Neural cell (in vitro differentiated cells): ENCODE measurements around the gene MINAR1. TPM values are rescaled to one million over a fixed set of nuclear protein-coding genes. Genes with fewer than 3 reads are reported as not detected.

Experiments
- H2AFZ ChIP-seq: fragments of 200-600, 300-800 bp; sonication (generic), shearing (Covaris generic); 2 replicates; pipeline ENCODE4 v1.6.0; 2014; ENCODE audit warnings: low read depth, mild to moderate bottlenecking, antibody characterized with exemption, low read length, moderate library complexity
- H3F3A ChIP-seq: fragments of 200-600 bp; shearing (Covaris generic); 2 replicates; pipeline ENCODE4 v1.6.1; 2016; ENCODE audit warnings: mild to moderate bottlenecking, moderate library complexity, mixed read lengths, antibody characterized with exemption, low read length; ENCODE audit not compliant: insufficient read depth, poor library complexity, severe bottlenecking
- H3K27ac ChIP-seq: fragments of 200-600, 300-800 bp; sonication (generic), shearing (Covaris generic); 2 replicates; pipeline ENCODE4 v1.5.1; 2014; ENCODE audit warnings: mild to moderate bottlenecking, low read length, moderate library complexity
- H3K27me3 ChIP-seq: fragments of 300-800, 200-600 bp; sonication (generic), shearing (Covaris generic); 2 replicates; pipeline ENCODE4 v1.6.0; 2014; ENCODE audit warnings: mild to moderate bottlenecking, low read depth, low read length, moderate library complexity; ENCODE audit not compliant: insufficient read depth
- H3K36me3 ChIP-seq: fragments of 300-800, 200-600 bp; sonication (generic), shearing (Covaris generic); 2 replicates; pipeline ENCODE4 v1.5.1; 2014; ENCODE audit warnings: mild to moderate bottlenecking, antibody characterized with exemption, low read length, moderate library complexity; ENCODE audit not compliant: insufficient read depth
- H3K4me2 ChIP-seq: fragments of 300-800, 200-600 bp; sonication (generic), shearing (Covaris generic); 2 replicates; pipeline ENCODE4 v1.6.0; 2014; ENCODE audit warnings: mild to moderate bottlenecking, low read length
- H3K4me3 ChIP-seq: fragments of 300-800, 200-600 bp; sonication (generic), shearing (Covaris generic); 2 replicates; pipeline ENCODE4 v1.5.1; 2014; ENCODE audit warnings: mild to moderate bottlenecking, low read length, moderate library complexity
- H3K79me2 ChIP-seq: fragments of 200-600 bp; shearing (Covaris generic); replicated peaks from 2 replicates; pipeline ENCODE4 v1.6.0; 2014; ENCODE audit warnings: mild to moderate bottlenecking, low read length, moderate library complexity; ENCODE audit not compliant: insufficient read depth
- H3K9ac ChIP-seq: fragments of 300-800, 200-600 bp; sonication (generic), shearing (Covaris generic); 2 replicates; pipeline ENCODE4 v1.6.1; 2016; ENCODE audit warnings: mild to moderate bottlenecking, low read length, mixed read lengths
- H3K9me2 ChIP-seq: fragments of 200-600 bp; shearing (Covaris generic); 2 replicates; pipeline ENCODE4 v1.6.1; 2016; ENCODE audit warnings: mild to moderate bottlenecking, low read length, mixed read lengths; ENCODE audit not compliant: insufficient read depth
- H3K9me3 ChIP-seq: fragments of 200-600, 300-800 bp; sonication (generic), shearing (Covaris generic); 2 replicates; pipeline ENCODE4 v1.6.1; 2016; ENCODE audit warnings: mild to moderate bottlenecking, mixed run types, low read length, moderate library complexity, mixed read lengths
- H4K20me1 ChIP-seq: fragments of 200-600 bp; shearing (Covaris generic); 2 replicates; pipeline ENCODE4 v1.6.1; 2016; ENCODE audit warnings: mild to moderate bottlenecking, mixed run types; ENCODE audit not compliant: insufficient read depth
- EP300 ChIP-seq: fragments of 450-650 bp; conservative IDR thresholded peaks from 2 replicates; pipeline ENCODE4 v1.6.1; 2014; ENCODE audit warnings: antibody characterized with exemption, mild to moderate bottlenecking, moderate library complexity; ENCODE audit not compliant: poor library complexity, severe bottlenecking
- EZH2 ChIP-seq: fragments of 200-600, 300-800 bp; shearing (Covaris generic), sonication (generic); IDR thresholded peaks from 2 replicates; pipeline ENCODE4 v1.6.1; 2014; ENCODE audit warnings: antibody characterized with exemption, low read length, borderline replicate concordance, mild to moderate bottlenecking; ENCODE audit not compliant: insufficient read depth, poor library complexity, severe bottlenecking
- MXI1 ChIP-seq: fragments of 450-650 bp; conservative IDR thresholded peaks from 2 replicates; pipeline ENCODE4 v1.6.1; 2014; ENCODE audit warnings: antibody characterized with exemption, mild to moderate bottlenecking; ENCODE audit not compliant: poor library complexity, severe bottlenecking
- POLR2AphosphoS5 ChIP-seq: IDR thresholded peaks from 2 replicates; pipeline ENCODE4 v1.6.1; 2012
- RAD21 ChIP-seq: fragments of 450-650 bp; conservative IDR thresholded peaks from 2 replicates; pipeline ENCODE4 v1.6.1; 2014; ENCODE audit warnings: antibody characterized with exemption, mild to moderate bottlenecking, moderate library complexity
- SMC3 ChIP-seq: fragments of 450-650 bp; conservative IDR thresholded peaks from 2 replicates; pipeline ENCODE4 v1.6.1; 2014; ENCODE audit warnings: antibody characterized with exemption, mild to moderate bottlenecking, moderate library complexity; ENCODE audit not compliant: poor library complexity
- TAF1 ChIP-seq: IDR thresholded peaks from 2 replicates; pipeline ENCODE4 v1.6.1; 2012; ENCODE audit warnings: low read depth
- polyA plus RNA-seq: library from polyadenylated mRNA; depleted of rRNA; stranded (reverse); fragments of >200 nt; gene quantifications from 2 replicates; pipeline ENCODE4 v1.2.3, GENCODE V29; 2014
- TF ChIP-seq, protein P1 (sequence below): IDR thresholded peaks from 2 replicates; pipeline ENCODE4 v1.6.1; 2012; ENCODE audit warnings: borderline replicate concordance
- TF ChIP-seq, protein P2 (sequence below): fragments of 450-650 bp; IDR thresholded peaks from 2 replicates; pipeline ENCODE4 v1.5.1; 2014; ENCODE audit warnings: antibody characterized with exemption, mild to moderate bottlenecking, moderate library complexity; ENCODE audit not compliant: poor library complexity, severe bottlenecking

MINAR1 gene
- polyA plus RNA-seq, 1 donor from 2014 or later: 3.1 TPM

DNA sequence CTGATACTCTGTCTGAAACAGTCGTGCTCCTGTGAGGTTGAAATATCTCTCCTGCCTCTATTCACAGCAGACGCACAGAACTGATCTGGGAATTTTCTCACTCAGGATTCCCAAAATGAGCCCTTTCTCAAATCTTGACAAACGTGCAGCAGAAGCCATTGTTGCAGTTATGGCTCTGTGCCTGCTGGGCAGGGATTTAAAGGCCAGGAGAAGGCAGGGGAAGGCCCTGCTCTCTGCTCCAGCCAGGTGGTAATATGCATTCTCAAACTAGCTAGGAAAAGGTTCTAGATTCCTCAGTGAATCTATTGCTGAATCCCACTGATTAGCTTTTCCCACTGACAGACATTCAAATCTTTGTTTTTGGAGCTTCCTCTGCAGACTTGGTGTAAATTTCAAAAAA is 2.2 kb downstream of the MINAR1 start:
- no peak for TF ChIP-seq EZH2
- TF ChIP-seq, protein P1, sequence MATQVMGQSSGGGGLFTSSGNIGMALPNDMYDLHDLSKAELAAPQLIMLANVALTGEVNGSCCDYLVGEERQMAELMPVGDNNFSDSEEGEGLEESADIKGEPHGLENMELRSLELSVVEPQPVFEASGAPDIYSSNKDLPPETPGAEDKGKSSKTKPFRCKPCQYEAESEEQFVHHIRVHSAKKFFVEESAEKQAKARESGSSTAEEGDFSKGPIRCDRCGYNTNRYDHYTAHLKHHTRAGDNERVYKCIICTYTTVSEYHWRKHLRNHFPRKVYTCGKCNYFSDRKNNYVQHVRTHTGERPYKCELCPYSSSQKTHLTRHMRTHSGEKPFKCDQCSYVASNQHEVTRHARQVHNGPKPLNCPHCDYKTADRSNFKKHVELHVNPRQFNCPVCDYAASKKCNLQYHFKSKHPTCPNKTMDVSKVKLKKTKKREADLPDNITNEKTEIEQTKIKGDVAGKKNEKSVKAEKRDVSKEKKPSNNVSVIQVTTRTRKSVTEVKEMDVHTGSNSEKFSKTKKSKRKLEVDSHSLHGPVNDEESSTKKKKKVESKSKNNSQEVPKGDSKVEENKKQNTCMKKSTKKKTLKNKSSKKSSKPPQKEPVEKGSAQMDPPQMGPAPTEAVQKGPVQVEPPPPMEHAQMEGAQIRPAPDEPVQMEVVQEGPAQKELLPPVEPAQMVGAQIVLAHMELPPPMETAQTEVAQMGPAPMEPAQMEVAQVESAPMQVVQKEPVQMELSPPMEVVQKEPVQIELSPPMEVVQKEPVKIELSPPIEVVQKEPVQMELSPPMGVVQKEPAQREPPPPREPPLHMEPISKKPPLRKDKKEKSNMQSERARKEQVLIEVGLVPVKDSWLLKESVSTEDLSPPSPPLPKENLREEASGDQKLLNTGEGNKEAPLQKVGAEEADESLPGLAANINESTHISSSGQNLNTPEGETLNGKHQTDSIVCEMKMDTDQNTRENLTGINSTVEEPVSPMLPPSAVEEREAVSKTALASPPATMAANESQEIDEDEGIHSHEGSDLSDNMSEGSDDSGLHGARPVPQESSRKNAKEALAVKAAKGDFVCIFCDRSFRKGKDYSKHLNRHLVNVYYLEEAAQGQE: no peak
- TF ChIP-seq RAD21: no peak
- no peak for TF ChIP-seq EP300
- no peak for TF ChIP-seq TAF1
- no peak for TF ChIP-seq SMC3
- no peak for TF ChIP-seq MXI1
- no peak for TF ChIP-seq POLR2AphosphoS5
- TF ChIP-seq, protein P2, sequence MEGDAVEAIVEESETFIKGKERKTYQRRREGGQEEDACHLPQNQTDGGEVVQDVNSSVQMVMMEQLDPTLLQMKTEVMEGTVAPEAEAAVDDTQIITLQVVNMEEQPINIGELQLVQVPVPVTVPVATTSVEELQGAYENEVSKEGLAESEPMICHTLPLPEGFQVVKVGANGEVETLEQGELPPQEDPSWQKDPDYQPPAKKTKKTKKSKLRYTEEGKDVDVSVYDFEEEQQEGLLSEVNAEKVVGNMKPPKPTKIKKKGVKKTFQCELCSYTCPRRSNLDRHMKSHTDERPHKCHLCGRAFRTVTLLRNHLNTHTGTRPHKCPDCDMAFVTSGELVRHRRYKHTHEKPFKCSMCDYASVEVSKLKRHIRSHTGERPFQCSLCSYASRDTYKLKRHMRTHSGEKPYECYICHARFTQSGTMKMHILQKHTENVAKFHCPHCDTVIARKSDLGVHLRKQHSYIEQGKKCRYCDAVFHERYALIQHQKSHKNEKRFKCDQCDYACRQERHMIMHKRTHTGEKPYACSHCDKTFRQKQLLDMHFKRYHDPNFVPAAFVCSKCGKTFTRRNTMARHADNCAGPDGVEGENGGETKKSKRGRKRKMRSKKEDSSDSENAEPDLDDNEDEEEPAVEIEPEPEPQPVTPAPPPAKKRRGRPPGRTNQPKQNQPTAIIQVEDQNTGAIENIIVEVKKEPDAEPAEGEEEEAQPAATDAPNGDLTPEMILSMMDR: no peak
- Histone ChIP-seq H3K9ac (no peak overlapping the region), H3K4me3 (peak overlapping the region; percentile 90), H3K79me2 (no peaks in the 10 kb centered on the region), H2AFZ (no peak overlapping the region), H3K27me3 (peaks cover 54% of the 10 kb centered on the region), H3K9me2 (no peaks in the 10 kb centered on the region), H3K9me3 (no peaks in the 10 kb centered on the region), H3K27ac (no peak overlapping the region), H4K20me1 (no peaks in the 10 kb centered on the region), H3K36me3 (no peaks in the 10 kb centered on the region), H3F3A (peaks cover 6% of the 10 kb centered on the region), H3K4me2 (no peak overlapping the region)

- H3K27me3 ChIP-seq: peaks cover 35% of the 10 kb centered on the region
Observed at GRCh38 chr15:79436037-79436780, 4.1 kb downstream of the MINAR1 start.

More at GRCh38 chr15:79436037-79436780, 4.1 kb downstream of the MINAR1 start:
- Histone ChIP-seq H3K9me2 (no peaks in the 10 kb centered on the region), H3K27ac (no peak overlapping the region), H3K4me2 (no peak overlapping the region), H3K9ac (no peak overlapping the region), H3F3A (peaks cover 6% of the 10 kb centered on the region), H2AFZ (no peak overlapping the region), H3K4me3 (no peak overlapping the region), H3K9me3 (no peaks in the 10 kb centered on the region), H3K79me2 (no peaks in the 10 kb centered on the region), H4K20me1 (no peaks in the 10 kb centered on the region), H3K36me3 (no peaks in the 10 kb centered on the region)
- TF ChIP-seq TAF1 (no peak), EZH2 (no peak), EP300 (no peak), MXI1 (no peak), POLR2AphosphoS5 (no peak), SMC3 (no peak), RAD21 (no peak)
- TF ChIP-seq, protein P1: no peak
- TF ChIP-seq, protein P2: no peak
